Astrocyte (in vitro differentiated cells and primary cell): ENCODE results near the gene MAPK8IP1. TPM values are rescaled to one million over a fixed set of nuclear protein-coding genes. Genes with fewer than 3 reads are reported as not detected.

Experiments used
- DNase-seq: peaks from one replicate; pipeline ENCODE4 v3.0.0-alpha.2; 2010; ENCODE audit warnings: low read depth
- FAIRE-seq: peaks from 2 replicates; lab custom pipeline; 2011; peaks lifted over from hg19 to GRCh38; lab: Jason Lieb, UNC
- H2AFZ ChIP-seq: 2 replicates; pipeline ENCODE4 v1.6.0; 2012; ENCODE audit warnings: low read depth, low read length, inconsistent platforms
- H3K27ac ChIP-seq: 2 replicates; pipeline ENCODE4 v1.5.1; 2011; ENCODE audit warnings: low read depth, low read length, inconsistent platforms
- H3K27me3 ChIP-seq: 2 replicates; pipeline ENCODE4 v1.6.0; 2011; ENCODE audit warnings: low read length, inconsistent platforms; ENCODE audit not compliant: insufficient read depth
- H3K36me3 ChIP-seq: 2 replicates; pipeline ENCODE4 v1.5.1; 2011; ENCODE audit warnings: low read length, inconsistent platforms; ENCODE audit not compliant: insufficient read depth
- H3K4me1 ChIP-seq: 2 replicates; pipeline ENCODE4 v1.5.1; 2011; ENCODE audit warnings: low read length, inconsistent platforms; ENCODE audit not compliant: insufficient read depth
- H3K4me2 ChIP-seq: 2 replicates; pipeline ENCODE4 v1.6.0; 2012; ENCODE audit warnings: low read length, inconsistent platforms
- H3K4me3 ChIP-seq: 2 replicates; pipeline ENCODE4 v1.5.1; 2011; ENCODE audit warnings: low read depth, mild to moderate bottlenecking, low read length, inconsistent platforms; ENCODE audit not compliant: insufficient read depth
- H3K79me2 ChIP-seq: 2 replicates; pipeline ENCODE4 v1.6.0; 2012; ENCODE audit warnings: mild to moderate bottlenecking, low read length, inconsistent platforms; ENCODE audit not compliant: insufficient read depth
- H3K9ac ChIP-seq: 2 replicates; pipeline ENCODE4 v1.6.0; 2012; ENCODE audit warnings: mild to moderate bottlenecking, low read length, inconsistent platforms
- H3K9me3 ChIP-seq: 2 replicates; pipeline ENCODE4 v1.5.1; 2012; ENCODE audit warnings: low read depth, mild to moderate bottlenecking, low read length, inconsistent platforms; ENCODE audit not compliant: insufficient read depth
- H4K20me1 ChIP-seq: 2 replicates; pipeline ENCODE4 v1.6.0; 2012; ENCODE audit warnings: low read length, inconsistent platforms; ENCODE audit not compliant: insufficient read depth
- H3K27ac Mint-ChIP-seq: one replicate; pipeline ENCODE4 v1.8.0; 2021; ENCODE audit warnings: mild to moderate bottlenecking, mixed read lengths; ENCODE audit not compliant: unreplicated experiment
- H3K27me3 Mint-ChIP-seq: one replicate; pipeline ENCODE4 v1.8.0; 2021; ENCODE audit warnings: low read depth, mixed read lengths; ENCODE audit not compliant: unreplicated experiment
- H3K36me3 Mint-ChIP-seq: one replicate; pipeline ENCODE4 v1.8.0; 2021; ENCODE audit warnings: low read depth, mixed read lengths; ENCODE audit not compliant: unreplicated experiment
- H3K4me1 Mint-ChIP-seq: one replicate; pipeline ENCODE4 v1.8.0; 2021; ENCODE audit warnings: low read depth, mixed read lengths; ENCODE audit not compliant: unreplicated experiment
- H3K4me3 Mint-ChIP-seq: one replicate; pipeline ENCODE4 v1.8.0; 2021; ENCODE audit warnings: mild to moderate bottlenecking, moderate library complexity, mixed read lengths; ENCODE audit not compliant: unreplicated experiment
- H3K9me3 Mint-ChIP-seq: one replicate; pipeline ENCODE4 v1.8.0; 2021; ENCODE audit warnings: mild to moderate bottlenecking, mixed read lengths; ENCODE audit not compliant: unreplicated experiment
- CTCF ChIP-seq: IDR thresholded peaks from 2 replicates; pipeline ENCODE4 v1.5.1; 2011; ENCODE audit warnings: low read depth, mild to moderate bottlenecking, inconsistent platforms, low read length, moderate library complexity; ENCODE audit not compliant: insufficient read depth
- EZH2 ChIP-seq: IDR thresholded peaks from 2 replicates; pipeline ENCODE4 v1.6.1; 2012; ENCODE audit warnings: mild to moderate bottlenecking, low read length, inconsistent platforms; ENCODE audit not compliant: insufficient read depth
- total RNA-seq: library from RNA; stranded (reverse); gene quantifications from 2 replicates; pipeline ENCODE4 v1.2.1, GENCODE V29; 2021

The MAPK8IP1 gene
- total RNA-seq, 1 donor from 2014 or later = 14.7 TPM

GRCh38 chr11:45929486-45930030 lies 44.1 kb downstream of the MAPK8IP1 start:
- H3K27me3 ChIP-seq = no peaks in the 10 kb centered on the region
- no peak for DNase-seq
- H2AFZ ChIP-seq = no peak overlapping the region
- Mint-ChIP-seq H3K36me3 (peaks cover 13% of the 10 kb centered on the region), H3K27ac (no peak overlapping the region), H3K9me3 (no peaks in the 10 kb centered on the region), H3K27me3 (peaks cover 6% of the 10 kb centered on the region), H3K4me1 (peaks cover 16% of the 10 kb centered on the region), H3K4me3 (no peak overlapping the region)
- no peak overlapping the region for H3K4me3 ChIP-seq
- H3K9ac ChIP-seq = no peak overlapping the region
- no peak for FAIRE-seq
- H4K20me1 ChIP-seq = peaks cover 4% of the 10 kb centered on the region
- H3K79me2 ChIP-seq = no peaks in the 10 kb centered on the region
- H3K9me3 ChIP-seq = no peaks in the 10 kb centered on the region
- H3K4me1 ChIP-seq = no peaks in the 10 kb centered on the region
- H3K36me3 ChIP-seq = peaks cover 8% of the 10 kb centered on the region
- no peak for TF ChIP-seq CTCF
- TF ChIP-seq EZH2 = no peak
- no peak overlapping the region for H3K27ac ChIP-seq
- H3K4me2 ChIP-seq = no peak overlapping the region

- Mint-ChIP-seq H3K9me3 (no peaks in the 10 kb centered on the region), H3K4me1 (peaks cover 16% of the 10 kb centered on the region), H3K27me3 (no peaks in the 10 kb centered on the region), H3K4me3 (no peak overlapping the region), H3K36me3 (peaks cover 15% of the 10 kb centered on the region), H3K27ac (no peak overlapping the region)
- TF ChIP-seq CTCF = no peak
- no peak for TF ChIP-seq EZH2
- no peak overlapping the region for H3K4me3 ChIP-seq
- no peak overlapping the region for H3K27ac ChIP-seq
- H3K9ac ChIP-seq = no peak overlapping the region
- H3K79me2 ChIP-seq = no peaks in the 10 kb centered on the region
- no peak overlapping the region for H3K4me2 ChIP-seq
- no peaks in the 10 kb centered on the region for H3K27me3 ChIP-seq
- H2AFZ ChIP-seq = no peak overlapping the region
- FAIRE-seq = no peak
- no peaks in the 10 kb centered on the region for H3K9me3 ChIP-seq
- no peaks in the 10 kb centered on the region for H3K4me1 ChIP-seq
- H3K36me3 ChIP-seq = peaks cover 9% of the 10 kb centered on the region
- H4K20me1 ChIP-seq = peaks cover 4% of the 10 kb centered on the region
- DNase-seq = no peak
These were observed 44.8 kb downstream of the MAPK8IP1 start for GRCh38 chr11:45930031-45930794.
